Measurements from ENCODE around the gene DIS3L2. TPM values are rescaled to one million over a fixed set of nuclear protein-coding genes. Genes with fewer than 3 reads are reported as not detected.

Gene DIS3L2
- total RNA-seq, 1 donor from 2014 or later: 32.2 TPM

GRCh38 chr2:232315049-232315922 is 353.8 kb downstream of the DIS3L2 start:
- TF ChIP-seq CTCF (IDR thresholded peaks at IDR 0.05) (peak in 1 of 3 experiments; percentile 32), POLR2A (IDR thresholded peaks at IDR 0.05) (no peak), POLR2AphosphoS5 (IDR thresholded peaks at IDR 0.05; ENCODE audit: insufficient read depth in 1 of 2, low read depth in 1 of 2) (peak in 1 of 2 donors; percentile 57)
- intact Hi-C loops (cut with DNase I): no loop called here
- H3K4me3 ChIP-seq: no peak overlapping the region
- no peaks in the 10 kb centered on the region for H3K27me3 ChIP-seq
- no peaks in the 10 kb centered on the region for H3K36me3 ChIP-seq
- H3K4me1 ChIP-seq: peaks cover 30% of the 10 kb centered on the region
- H3K9me3 ChIP-seq: no peaks in the 10 kb centered on the region
- H3K27ac ChIP-seq: peak overlapping the region; percentile 56
- peak in 1 of 2 donors; percentile 89 for DNase-seq (ENCODE audit: extremely low spot score in 2 of 2)

- DNase-seq (ENCODE audit: extremely low spot score in 2 of 2): no peak
- H3K27me3 ChIP-seq: no peaks in the 10 kb centered on the region
- no peaks in the 10 kb centered on the region for H3K9me3 ChIP-seq
- intact Hi-C loops (cut with DNase I): no loop called here
- no peak overlapping the region for H3K4me3 ChIP-seq
- H3K36me3 ChIP-seq: no peaks in the 10 kb centered on the region
- peaks cover 30% of the 10 kb centered on the region for H3K4me1 ChIP-seq
- H3K27ac ChIP-seq: peak overlapping the region; percentile 56
- TF ChIP-seq POLR2A (IDR thresholded peaks at IDR 0.05) (no peak), POLR2AphosphoS5 (IDR thresholded peaks at IDR 0.05; ENCODE audit: insufficient read depth in 1 of 2, low read depth in 1 of 2) (peak in 1 of 2 donors; percentile 19)
Measured at GRCh38 chr2:232315923-232316299, 354.4 kb downstream of the DIS3L2 start.

GRCh38 chr2:232316461-232317330 is 355.2 kb downstream of the DIS3L2 start:
- H3K36me3 ChIP-seq: no peaks in the 10 kb centered on the region
- no peaks in the 10 kb centered on the region for H3K9me3 ChIP-seq
- no peak overlapping the region for H3K4me3 ChIP-seq
- peak overlapping the region; percentile 56 for H3K27ac ChIP-seq
- TF ChIP-seq POLR2A (IDR thresholded peaks at IDR 0.05): no peak
- no peak for TF ChIP-seq POLR2AphosphoS5 (IDR thresholded peaks at IDR 0.05; ENCODE audit: insufficient read depth in 1 of 2, low read depth in 1 of 2)
- no peak for TF ChIP-seq CTCF (IDR thresholded peaks at IDR 0.05)
- no peaks in the 10 kb centered on the region for H3K27me3 ChIP-seq
- H3K4me1 ChIP-seq: peaks cover 30% of the 10 kb centered on the region
- DNase-seq (ENCODE audit: extremely low spot score in 2 of 2): no peak
- intact Hi-C loops (cut with DNase I): no loop called here

- no peaks in the 10 kb centered on the region for H3K27me3 ChIP-seq
- no peaks in the 10 kb centered on the region for H3K9me3 ChIP-seq
- intact Hi-C loops (cut with DNase I): no loop called here
- DNase-seq (ENCODE audit: extremely low spot score in 2 of 2): no peak
- no peak overlapping the region for H3K27ac ChIP-seq
- TF ChIP-seq POLR2A (IDR thresholded peaks at IDR 0.05): no peak
- no peak for TF ChIP-seq CTCF (IDR thresholded peaks at IDR 0.05)
- TF ChIP-seq POLR2AphosphoS5 (IDR thresholded peaks at IDR 0.05; ENCODE audit: insufficient read depth in 1 of 2, low read depth in 1 of 2): no peak
- no peak overlapping the region for H3K4me3 ChIP-seq
- H3K36me3 ChIP-seq: no peaks in the 10 kb centered on the region
- H3K4me1 ChIP-seq: peaks cover 42% of the 10 kb centered on the region
Measured at GRCh38 chr2:232318169-232318855, 356.8 kb downstream of the DIS3L2 start.
